Measurements from ENCODE around the gene TIMM23.
"Not testable (repeated sequence)": the region's sequence is repeated elsewhere in the genome, so short reads cannot be mapped to it uniquely, and the experiment has no call there.

TIMM23 gene

DNA sequence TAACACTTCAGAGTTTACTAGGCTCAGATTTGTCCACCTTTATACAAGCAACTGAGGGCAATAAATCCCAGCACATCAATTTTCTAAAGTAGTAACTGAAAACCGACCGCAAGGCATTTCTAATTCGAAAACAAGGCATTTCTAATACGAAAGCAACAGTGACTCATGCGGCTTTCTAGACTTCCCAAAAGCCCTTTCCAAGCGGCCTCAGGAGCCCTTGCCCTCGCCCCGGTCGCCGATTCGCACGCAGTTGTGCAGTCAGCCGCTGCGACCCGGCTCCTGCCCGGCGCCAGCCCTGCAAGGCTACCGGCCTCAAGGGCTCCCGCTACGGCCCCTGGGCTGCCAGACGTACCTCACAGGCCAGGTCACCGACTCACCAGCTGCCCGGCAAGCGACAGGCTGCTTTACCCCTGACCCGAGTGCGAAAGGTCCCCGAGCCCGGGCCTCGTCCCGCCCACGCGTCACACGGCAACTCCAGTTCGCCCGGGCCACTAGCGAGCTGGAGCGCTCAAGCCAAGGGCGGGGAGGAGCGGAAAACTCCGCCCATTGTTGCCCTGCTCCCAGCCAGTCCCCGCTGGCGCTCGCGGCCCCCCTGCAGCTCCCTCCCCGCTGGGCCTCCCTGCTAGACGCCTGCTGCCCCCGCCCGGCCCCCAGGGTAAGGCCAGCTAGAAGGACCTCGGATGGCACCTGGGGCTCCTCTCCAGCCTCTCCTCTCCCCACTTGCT is 50.9 kb downstream of the TIMM23 start:
- peak; percentile 95 for DNase-seq (ENCODE audit: low spot score)

DNA sequence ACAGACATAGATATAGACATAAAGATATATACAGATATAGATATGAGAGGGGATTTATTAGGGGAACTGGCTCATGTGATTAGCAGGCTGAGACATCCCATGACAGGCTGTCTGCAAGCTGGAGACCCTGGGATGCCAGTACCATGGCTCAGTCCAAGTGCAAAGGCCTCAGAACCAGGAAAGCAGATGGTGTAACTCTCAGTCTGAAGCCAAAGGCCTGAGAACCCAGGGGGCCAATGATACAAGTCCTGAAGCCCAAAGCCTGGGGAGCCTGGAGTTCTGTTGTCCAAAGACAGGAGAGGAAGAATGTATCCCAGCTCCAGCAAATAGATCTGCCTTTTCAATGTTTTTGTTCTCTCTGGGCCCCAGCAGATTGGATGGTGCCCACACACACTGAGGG is 52.7 kb downstream of the TIMM23 start:
- no peak for DNase-seq (ENCODE audit: low spot score)

DNA sequence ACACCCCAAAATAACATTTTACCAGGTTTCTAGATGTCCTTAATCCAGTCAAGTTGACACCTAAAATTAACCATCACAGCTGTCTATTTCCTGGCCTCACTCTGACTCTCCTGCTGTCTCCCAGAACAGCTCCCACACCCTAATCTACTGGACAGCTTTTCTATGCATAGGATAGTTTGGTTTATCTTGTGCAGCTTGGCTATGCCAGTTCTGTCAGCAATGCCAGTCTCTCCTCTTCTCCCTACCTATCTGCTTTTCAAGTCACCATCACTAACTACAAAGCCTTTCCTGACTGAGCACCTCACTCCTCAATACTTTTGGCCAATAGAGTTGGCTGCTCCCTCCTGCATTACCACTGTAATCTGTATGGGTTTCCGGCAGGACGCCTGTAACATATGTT is 53.1 kb downstream of the TIMM23 start:
- DNase-seq (ENCODE audit: low spot score): no peak

DNA sequence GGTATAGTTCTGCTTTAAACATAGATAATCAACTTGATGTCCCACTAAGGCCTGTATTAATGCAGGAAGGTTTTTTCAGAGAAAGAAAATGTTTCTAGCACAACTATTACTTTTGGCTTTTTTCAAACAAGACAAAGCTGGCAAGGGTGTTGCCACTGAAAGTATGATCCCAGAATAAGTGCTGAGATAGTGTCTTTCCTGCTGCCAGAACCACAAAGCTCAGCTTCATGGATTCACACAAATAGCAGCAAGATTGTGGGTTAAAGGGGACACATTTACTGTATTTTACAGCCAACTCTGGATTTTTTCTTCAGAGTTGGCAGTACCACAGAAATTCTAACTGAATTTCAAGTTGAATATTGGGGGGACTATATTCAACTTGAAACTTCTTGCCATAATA is 53.8 kb downstream of the TIMM23 start:
- DNase-seq (ENCODE audit: low spot score): no peak

DNA sequence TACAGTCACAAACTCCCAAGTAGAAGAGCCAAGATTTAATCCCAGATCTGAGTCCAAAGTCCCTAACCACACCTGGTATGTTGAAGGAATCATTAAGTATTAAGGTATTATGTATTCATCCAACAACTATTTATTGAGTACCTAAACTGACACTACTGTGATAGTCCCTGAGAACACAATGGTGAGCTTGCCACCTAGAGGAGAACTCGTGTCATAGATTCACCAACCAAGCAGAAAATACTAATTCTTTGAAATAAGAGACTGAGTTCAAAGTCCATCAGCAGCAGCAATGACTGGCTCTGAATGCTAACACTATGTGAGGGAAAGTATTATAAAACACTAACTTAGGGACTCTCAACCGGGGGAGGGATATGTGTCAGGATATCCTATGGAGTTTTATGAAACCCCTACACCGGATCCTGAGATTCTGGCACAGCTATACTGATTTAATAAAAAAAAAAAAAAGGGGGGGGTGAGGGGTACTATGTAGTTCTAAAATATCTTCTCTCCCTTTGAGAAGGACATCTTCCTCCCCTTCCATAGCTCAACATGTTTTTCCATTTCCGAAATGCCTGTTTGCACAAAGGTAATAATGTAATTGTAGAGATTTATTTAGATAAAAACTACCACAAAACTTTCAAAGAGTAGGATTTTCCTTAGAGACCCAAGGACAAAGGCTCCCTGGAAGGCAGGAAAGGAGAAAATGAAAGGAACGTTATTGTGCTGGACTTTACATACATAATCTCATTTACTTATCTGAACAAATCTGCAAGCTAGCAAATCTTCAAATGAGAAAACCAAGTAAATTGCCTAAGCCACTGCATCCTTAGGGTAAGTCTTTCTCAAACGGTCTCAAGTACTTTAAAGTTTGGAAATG is 56.5 kb downstream of the TIMM23 start:
- DNase-seq (ENCODE audit: low spot score): peak; percentile 69

DNA sequence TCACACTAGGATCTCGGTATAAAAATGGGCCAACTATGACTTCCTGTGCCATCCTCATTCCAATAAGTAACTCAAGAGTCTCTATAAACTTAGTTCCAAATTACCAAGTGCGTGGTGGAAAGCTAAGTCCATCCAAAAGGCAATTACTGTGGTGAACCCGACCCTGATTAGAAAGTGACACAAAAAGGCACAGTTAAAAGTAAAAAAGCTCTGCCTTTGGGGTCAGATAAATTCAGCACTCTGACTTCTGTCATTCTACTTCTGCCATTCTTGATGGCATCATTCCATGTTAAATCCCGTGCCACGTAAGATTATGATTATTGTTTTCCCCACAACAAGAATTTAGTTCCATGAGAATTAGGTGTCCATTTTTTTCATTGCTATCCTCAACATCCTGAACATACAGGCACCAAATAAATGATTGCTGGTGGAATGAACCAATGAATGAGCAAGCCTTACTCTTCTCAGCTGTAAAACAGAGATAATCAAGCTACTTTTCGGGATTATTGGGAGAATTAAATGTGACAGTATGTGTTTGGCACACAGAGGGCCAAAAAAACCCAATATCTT is 57.3 kb downstream of the TIMM23 start:
- no peak for DNase-seq (ENCODE audit: low spot score)

DNA sequence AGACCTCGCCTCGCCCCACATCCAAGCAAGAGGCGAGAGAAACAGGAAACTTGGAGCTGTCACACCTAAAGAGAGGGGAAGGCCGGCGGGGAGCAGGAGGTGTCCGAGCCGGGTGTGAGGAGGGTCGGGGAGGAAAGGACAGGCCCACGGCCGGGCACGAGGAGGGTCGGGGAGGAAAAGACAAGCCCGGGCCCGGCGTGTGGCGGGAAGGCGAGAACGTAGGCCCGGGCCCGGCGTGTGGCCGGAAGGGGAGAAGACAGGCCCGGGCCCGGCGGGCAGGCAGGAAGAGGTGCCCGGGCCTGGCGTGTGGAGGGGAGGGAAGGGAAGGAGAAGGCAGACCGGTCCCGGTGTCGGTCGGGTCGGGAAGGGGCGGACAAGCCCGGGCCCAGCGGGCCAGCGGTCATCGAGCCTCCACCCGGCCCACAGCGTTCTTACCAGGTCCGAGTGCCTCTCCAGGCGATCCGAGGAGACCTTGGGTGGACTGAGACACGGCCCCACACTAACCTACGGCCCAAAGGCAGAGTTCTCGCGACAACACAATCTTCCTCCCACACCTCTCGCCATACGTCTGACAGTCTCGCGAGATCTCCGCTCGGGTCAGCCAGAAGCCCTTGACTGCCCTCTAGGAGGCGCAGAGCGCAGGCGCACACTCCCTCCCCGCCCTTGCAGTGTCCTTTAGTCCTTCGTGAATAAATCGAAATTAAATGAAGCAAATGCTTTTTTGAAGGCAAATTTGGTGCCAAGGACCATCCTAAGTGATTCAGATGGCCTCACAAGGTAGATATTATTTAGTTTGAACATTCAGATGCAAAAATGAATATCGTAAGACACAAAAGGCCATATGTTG is 58.0 kb downstream of the TIMM23 start, which contains the start of gene NCOA4:
Gene NCOA4, minus strand, starts transcription at position 533 of the 847 bp plus-strand sequence. CDS start 13,943 bp downstream, outside the sequence.
- DNase-seq (ENCODE audit: low spot score): peak; percentile 99

DNA sequence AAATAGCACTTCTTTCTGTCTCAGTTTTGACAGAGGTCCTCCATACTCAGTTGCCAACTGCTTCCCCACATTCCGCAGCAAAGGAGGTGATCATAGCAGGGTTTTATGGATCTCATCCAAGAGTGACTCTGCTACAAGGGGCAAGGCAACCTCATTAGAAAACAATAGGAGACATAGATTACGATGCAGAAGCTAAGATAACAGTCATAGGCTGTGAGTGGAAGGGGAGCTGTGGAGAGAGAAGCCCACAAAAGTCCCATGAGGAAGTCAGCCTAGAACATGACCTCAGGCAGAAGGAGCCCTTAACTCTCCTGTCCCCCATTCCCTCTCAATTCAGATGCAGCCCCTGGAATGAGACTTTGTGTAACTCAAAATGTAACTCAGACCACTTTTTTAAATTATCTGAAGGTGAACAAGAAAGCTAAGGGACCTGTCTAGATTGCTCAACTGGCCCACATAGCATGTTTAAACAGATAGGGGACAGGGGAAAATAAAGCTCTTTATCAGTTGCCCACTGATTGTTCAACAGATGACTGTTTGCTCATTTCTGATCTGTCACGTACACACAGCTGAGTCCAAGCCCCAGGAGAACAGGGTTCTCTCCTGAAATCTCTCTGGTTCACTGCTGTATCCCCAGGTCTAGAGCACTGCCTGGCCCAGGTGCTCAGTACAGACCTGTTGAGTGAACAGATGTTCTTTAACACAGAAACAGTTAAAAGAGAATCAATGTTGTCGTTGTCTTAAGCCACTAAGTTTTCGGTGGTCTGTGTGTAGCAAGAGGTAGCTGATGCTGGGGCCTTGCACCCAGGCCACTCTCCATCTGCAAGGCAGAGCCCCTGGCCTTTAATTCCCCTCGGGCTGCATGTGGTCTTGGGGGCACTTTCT is 59.6 kb downstream of the TIMM23 start:
- DNase-seq (ENCODE audit: low spot score): no peak

DNA sequence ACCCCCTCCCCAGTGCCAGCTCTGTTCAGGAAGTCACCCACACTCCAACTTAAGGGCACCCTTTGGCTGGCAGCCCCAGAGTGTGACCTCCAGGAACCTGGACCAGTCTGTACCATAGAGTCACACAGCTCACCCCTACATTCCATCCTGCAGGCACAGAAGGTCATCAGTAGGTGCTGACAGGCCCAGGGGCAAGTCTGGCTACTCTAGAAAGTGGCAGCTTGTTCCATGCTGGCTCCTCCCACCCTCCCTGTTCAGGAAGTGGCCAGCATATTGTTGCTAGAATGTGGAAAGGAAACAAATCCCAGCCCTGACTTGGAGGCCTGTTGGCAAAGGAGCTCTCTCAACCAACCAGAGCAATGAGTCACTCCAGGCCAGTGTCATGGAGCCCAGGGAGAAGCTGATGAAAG is 61.3 kb downstream of the TIMM23 start:
- no peak for DNase-seq (ENCODE audit: low spot score)

DNA sequence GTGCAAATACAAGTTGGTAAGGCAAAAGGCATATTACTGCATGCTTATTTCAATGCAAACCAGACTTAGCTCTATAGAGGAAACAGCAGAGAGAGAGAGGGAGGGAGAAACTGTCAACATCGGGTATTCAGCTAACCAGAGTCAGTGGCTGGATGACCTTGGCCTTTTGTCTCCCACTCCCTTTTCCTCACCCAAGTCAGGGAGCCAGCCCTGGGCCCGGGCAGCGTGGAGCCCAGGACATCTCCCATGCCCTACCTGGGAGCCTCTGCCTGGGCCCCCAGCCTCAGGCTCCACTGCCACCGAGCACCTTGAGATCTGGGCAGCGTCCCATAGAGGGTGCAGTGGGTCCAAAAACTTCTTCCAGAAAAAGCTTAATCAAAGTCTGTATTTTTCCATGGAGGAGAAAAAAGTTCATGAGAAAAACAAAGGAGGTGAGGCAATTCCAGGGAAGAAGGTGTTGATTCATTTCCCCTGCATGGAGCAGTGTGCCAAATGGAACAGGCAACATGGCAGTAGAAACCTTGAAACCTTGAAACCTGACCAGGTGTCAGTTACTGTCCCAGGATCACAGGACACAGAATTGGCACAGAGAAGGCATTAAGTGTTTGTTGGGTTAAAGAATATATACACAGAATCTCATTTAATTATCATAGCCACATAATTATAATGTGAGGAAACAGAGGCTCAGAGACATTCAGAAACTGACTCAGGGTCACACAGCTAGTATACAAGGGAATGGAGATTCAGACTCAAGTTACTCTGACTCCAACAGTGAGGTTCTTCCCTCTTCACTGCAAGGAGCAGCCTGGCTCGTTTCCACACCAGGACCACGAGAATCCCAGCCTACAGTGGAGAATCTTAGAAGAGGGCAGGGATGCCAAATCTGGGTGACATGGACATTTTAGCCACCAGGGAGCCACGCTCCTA is 63.9 kb downstream of the TIMM23 start:
- no peak for DNase-seq (ENCODE audit: low spot score)

DNA sequence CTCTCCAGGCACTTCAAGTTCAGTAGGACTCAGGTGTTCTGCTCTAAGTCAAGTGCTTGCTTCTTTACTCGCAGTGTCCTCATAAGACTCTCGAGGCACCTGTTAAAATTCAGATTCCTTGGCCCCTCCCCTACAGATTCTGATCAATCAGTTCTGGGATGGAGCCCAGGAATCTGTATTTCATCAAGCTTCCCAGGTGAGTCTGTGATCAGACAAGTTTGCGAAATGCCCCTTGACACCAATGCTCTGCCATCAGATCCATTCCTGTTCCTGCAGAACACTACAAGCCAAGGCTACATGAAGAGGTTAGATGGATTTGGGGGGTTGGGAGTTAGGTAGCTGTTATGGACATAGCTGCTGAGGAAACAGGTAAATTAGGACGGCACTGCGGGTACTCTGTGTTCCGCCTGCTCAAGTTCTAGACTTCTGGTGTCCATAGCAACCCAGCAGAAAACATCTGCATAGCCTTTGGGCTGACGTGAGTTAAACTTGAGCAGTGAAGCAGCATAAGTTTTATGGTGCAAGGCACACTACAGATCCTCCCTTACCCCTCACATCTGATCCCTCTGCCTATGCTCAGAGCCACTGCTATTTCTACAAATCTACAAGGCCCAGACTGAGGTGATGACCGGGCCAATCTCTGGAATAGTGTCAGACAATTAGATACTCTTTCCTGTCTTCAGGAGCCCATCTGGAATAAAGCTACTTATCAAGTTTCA is 65.0 kb downstream of the TIMM23 start:
- no peak for DNase-seq (ENCODE audit: low spot score)

DNA sequence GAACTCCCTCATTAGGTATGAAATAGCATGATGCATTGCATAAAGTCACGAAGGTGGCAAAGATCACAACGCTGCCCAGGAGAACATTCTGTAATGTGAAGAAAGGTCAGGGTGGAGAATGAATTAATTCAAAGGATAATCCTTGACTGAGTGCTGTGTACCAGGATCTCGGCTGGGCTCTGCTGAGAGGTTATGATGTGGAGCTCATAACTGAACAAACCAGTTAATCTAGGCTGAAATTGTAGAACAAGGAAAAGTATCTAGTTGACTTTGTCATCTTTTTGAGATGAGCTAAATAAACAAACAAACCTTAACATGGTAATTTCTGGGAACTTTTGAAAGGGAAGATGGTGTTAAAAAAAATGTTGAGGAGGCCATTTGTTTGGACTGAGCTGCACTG is 67.7 kb downstream of the TIMM23 start:
- DNase-seq (ENCODE audit: low spot score): no peak

DNA sequence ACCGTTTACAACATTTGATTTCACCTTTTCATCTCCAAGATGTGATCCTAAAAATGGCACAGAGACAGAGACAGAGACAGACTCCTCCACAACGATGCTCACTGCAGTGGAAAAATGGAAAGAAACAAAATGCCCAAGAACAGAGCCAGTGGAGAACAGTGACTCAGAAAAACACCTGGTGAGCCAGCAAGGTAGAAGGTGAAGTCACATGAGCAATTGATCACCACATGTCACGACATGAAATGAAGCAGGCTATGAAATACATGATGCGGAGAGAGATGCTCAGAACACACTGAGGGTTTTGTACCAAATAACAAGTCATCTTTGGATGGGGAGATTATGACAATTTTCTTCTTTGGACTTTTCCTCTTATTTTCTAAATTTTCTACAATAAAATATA is 70.2 kb downstream of the TIMM23 start:
- DNase-seq (ENCODE audit: low spot score): no peak

DNA sequence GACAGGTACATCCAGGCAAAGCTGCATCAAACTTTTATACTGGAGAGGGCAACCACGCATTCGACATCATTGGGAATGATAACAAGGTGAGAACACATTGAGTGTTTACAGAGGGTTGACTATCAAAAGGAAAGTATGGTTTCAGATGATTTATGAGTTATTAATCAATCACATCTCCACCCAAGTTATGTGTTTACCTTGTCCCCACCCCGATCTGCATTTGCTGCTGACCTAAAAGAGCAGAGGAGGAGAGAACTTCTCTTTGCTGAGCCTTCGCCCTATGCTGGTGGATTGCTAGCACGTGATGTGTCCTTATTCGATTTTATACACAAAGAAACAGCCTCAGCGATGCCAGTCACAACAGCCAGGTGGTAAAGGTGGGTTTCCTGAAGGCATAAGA is 74.0 kb downstream of the TIMM23 start, which contains the start of gene MSMB:
Gene MSMB, minus strand, starts transcription at position 9 of the 400 bp plus-strand sequence. CDS start 32 bp downstream, outside the sequence.
- DNase-seq (ENCODE audit: low spot score): no peak

DNA sequence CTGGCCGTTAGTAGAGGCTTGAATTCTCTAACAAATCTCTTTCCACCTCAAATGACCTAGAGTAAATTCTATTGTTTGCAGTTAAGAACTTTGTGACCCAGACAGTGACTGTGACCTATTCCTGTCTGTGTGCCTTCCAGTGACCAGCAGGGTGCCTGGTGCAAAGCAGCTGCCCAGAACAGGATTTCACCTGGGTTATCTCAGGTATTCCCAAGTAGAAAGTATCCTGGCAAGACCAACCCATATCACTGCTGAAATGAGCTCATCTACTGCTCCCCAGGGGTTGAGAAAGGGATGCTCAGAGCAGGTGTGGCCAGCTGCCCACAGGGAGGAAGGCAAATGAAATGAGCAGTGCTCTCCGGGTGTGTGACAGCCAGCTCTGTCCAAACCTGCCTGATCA is 75.9 kb downstream of the TIMM23 start:
- DNase-seq (ENCODE audit: low spot score): no peak

DNA sequence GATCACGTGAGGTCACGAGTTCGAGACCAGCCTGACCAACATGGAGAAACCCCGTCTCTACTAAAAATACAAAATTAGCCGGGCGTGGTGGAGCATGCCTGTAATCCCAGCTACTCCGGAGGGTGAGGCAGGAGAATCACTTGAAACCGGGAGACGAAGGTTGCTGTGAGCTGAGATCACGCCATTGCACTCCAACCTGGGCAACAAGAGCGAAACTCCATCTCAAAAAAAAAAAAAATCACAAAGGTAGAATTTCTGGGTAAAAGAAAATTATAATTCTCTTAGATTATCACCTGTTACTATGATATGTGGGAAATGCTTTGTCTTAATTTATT is 77.2 kb downstream of the TIMM23 start:
- not testable (repeated sequence) for DNase-seq (ENCODE audit: low spot score)

DNA sequence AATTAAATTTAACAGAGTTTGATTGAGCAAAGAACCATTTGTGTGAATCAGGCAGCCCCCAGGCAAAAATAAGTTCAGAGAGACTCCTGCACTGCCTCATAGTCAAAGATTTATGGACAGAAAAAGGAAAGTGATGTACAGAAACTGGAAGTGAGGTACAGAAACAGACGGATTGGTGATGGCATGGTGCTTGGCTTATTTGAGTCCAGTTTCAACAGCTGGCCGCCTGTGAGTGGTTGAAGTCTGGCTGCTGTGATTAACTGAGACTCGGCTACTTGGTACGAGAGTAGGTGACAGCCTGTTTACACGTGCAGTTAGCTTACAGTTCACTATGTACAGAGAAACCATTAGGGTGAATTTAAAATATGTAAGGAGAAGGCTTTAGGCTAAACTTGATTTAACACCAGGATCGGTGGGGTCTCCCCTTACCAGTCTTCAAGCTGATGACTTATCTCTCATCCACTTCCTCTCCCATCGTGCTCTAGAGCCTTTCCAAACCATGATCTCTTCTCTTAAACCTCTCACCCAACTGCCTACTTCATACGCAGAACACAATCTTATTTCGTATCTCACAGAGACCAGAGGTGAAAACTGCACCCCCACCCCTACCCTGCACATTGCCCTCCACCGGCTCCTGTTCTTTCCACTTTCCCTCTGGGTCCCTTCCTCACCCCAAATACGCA is 78.8 kb downstream of the TIMM23 start:
- no peak for DNase-seq (ENCODE audit: low spot score)

DNA sequence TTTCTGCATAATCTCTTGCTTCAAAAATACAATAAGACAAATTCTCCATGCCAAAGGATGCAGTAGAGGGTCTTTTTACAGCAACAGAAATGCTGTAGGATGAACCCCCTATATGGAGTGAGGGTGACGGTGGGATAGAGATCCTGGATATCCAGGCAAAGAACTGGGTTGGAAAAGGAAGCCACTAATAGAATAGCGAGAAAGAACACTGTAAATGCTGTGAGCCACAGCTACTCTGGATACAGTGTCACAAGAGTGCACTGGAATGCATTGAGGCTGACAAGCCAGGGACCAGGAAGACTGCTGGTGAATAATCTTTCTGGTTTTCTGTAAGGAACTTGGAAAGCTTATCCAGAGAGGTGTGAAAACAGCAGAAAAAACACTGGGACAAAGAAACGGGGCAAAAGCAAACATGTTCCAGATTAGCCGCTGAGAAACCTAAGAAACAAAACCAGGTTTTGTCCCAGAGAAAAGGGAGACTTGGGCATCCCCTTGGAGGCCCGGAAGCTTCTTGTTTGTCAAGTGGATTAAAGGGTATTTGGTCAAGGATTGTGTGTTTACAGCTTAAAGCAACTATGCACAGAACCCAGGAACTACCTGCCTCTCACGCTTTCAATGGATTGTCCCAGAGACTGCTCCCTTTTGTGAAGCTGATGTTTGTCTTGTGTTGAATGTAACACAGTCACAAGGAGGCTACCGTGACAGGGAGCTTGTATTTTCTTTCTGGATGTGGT is 79.9 kb downstream of the TIMM23 start:
- DNase-seq (ENCODE audit: low spot score): no peak

Data from Ammon's horn (tissue), 1 donor.